ENCODE data around the gene PLXNB2.
"Not testable (repeated sequence)": the region's sequence is repeated elsewhere in the genome, so short reads cannot be mapped to it uniquely, and the experiment has no call there.

The PLXNB2 gene

DNA sequence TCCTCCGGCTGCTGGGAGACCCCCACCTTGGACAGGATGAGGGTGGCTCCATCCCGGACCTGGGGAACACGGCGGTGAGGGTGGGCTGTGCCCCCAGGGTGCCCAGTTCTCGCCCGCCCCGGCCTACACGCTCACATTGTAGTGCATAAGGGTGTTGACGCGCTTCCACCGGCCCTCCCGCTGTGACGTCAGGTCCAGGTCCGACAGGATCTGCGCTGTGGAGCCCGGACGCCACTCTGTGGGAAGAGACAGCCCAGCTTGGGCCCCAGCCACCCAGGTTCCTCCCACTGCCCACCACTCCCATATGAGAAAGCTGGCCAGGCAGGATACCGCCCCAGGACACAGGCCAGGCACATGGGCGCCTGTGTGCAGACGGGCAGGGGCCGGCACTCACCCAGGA is 29.0 kb downstream of the PLXNB2 start:
- FAIRE-seq, result no peak

DNA sequence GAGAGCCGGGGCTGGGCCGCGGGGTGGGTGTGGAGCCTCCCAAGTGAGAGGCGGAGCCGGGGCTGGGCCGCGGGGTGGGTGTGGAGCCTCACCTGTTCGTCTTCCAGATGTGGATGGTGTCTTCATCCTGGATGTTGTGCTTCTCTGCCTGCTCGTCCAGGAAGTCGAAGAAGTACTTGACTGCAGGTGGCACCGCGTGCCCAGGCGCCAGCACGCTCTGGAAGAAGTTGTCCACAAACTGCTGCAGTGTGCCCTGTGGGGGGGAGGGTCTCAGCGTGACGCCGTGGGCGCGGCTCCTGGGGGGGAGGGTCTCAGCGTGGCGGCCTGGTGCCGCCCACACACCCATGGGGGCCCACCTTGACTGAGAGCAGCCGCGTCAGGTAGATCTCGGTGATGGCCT is 29.7 kb downstream of the PLXNB2 start:
- no peak for FAIRE-seq

DNA sequence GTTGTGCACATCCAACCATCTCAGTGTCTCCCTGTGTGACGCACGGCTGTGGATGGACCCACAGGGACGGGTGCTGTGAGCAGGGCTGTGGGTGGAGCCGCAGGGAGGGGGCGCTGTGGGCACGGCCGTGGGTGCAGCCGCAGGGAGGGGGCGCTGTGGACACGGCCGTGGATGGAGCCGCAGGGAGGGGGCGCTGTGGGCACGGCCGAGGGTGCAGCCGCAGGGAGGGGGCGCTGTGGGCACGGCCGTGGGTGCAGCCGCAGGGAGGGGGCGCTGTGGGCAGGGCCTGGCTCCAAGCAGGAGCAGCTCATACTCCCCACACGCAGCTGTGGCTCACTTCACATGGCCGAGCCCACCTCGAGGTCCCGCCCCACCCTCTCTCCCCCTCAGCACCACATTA is 31.3 kb downstream of the PLXNB2 start:
- FAIRE-seq, result no peak

DNA sequence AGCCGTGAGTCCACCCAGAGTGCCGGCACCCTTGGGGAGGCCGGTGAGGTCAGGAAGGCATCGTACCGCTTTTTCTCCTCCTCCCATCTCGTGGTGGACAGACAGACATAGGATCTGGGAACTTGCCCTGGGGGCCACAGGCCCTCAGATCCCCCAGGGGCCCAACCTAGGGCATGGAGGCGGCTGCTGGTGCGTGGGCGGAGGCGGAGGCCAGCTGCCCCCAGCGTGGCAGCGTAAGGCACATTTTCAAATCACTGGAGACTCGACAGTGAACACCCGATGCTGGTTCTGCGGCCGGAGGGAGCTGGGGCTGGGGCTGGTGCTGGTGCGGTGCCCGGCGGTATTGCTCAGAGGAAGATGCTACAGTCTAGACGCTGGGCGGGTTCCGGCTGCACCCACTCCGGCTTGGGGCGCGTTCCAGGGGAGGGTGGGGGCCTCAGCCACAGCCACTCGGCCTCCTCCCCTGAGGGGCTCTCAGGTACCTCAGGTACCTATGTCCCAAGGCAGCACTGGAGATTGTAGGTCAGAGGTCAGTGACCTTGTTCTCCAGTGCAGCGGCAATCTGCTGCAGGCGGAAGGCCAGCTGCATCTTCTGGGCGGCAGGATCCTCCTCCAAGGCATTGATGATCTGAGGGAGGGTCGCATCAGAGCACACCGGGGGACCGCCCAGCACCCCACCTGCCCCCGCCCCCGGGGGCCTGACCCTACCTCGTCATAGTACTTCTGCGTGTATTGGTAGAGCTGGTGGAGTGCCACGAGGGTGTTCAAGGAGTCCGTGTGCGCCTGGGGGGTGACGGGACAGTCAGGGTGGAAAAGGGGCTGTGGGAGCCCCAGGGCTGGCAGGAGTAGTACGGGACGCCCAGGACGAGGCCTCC is 32.0 kb downstream of the PLXNB2 start:
- no peak for FAIRE-seq

DNA sequence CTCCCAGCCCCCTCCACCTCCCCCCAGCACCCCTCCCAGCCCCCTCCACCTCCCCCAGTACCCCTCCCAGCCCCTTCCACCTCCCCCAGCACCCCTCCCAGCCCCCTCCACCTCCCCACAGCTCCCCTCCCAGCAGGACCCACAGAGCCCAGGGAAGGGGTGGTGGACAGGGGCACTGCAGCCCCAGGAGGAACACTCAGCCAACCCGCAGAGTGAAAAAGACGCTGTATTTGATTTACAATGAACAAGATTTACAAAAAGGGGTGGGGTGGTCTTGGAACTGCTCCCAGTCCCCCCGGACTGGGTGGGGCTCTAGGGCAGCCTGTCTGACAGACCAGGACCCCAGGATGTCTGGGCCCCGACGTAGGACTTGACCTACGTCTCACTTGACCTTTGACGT is 32.7 kb downstream of the PLXNB2 start:
- no peak for FAIRE-seq

DNA sequence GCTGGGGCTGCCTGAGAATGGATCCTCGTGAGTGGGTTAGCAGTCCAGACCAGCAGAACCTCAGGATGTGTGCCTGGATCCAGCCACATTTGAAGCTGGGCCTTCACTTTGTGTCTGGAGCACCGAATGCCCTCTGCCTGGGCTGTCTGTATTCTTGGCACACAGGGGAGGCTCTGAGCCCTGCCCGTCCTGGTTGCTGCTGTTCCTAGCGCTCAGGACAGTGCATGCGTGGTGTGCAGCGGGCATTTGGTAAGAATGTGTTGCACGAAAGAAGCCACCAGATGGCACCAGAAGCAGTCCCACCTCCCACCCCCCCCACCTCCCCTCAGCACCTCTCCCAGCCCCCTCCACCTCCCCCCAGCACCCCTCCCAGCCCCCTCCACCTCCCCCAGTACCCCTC is 33.1 kb downstream of the PLXNB2 start:
- no peak for FAIRE-seq

DNA sequence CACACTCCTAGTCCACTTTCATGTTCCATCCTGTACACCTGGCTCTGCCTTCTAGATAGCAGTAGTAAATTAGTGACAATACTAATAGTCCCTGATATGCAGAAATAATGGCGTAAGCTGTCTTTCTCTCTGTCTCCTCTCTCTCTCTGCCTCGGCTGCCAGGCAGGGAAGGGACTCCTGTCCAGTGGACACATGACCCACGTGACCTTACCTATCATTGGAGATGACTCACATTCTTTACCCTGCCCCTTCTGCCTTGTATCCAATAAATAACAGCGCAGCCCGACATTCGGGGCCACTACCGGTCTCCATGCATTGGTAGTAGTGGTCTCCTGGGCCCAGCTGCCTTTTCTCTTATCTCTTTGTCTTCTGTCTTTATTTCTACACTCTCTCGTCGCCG is 33.7 kb downstream of the PLXNB2 start:
- not testable (repeated sequence) for FAIRE-seq

DNA sequence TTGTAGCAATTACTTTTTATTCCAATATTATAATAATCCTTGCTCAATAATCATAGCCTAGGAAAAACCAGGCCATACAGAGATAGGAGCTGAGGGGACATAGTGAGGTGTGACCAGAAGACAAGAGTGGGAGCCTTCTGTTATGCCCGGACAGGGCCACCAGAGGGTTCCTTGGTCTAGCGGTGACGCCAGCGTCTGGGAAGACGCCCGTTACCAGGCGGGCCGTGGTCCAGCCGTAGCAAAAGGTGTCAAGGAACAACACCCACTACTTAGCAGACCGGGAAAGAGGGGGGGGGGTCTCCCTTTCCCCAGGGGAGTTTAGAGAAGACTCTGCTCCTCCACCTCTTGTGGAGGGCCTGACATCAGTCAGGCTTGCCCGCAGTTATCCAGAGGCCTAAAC is 34.1 kb downstream of the PLXNB2 start:
- FAIRE-seq, result not testable (repeated sequence)

DNA sequence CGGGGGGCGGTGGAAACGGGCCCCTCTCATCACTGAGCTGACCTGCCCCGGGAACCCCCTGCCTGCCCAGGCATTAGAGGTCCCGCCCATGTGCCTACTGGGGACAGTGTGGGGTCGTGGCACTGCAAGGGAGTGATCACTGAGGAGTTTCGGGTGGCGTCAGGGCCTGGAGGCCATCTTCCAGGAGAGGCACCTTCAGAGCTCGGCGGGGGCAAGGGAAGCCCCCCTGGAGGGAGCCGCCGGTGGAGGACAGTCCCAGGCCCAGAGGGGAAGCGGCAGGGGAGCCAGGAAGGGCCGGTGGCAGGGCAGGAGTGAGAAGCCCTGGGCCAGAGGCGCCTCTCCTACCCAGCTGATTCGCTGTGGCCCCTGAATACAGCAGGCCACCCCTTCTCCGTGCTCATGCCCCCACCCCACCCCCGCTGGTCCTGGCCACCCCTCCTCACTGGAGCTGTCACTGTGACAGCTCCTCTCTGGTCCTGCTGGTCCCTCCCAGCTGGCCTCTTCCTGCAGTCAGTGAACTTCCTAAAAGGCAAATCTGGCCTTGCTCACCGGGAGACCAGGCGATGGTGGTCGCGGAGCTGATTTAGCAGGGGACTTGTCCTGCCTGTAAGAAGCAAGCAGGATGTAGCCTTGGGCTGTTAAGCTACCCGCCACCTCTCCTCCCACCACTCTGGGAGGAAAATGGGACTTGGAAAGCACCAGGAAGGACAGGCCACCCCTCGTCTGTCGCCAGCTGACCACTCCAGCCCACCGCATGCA is 35.2 kb downstream of the PLXNB2 start:
- no peak for FAIRE-seq

DNA sequence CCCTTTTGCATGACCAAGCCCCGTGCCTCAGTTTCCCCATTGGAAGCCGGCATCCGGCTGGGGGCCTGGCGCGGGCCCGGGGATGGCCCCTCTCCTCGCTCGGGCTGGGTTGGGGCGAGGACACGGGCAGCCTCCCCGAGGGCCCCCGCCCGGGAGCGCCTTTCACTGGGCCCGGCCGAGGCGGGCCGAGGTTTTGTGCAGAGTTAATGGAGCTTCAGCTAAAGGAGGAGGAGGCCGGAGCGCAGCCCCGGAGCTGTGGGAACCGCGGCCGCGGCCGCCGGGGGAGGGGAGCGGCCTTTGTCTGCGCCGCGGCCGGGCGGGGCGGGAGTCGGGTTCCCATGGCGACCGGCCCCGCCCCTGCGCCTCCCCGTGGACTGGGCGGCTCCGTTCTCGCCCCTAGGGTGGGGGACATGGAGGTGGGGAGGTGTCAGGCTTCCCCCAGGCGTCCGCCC is 35.9 kb downstream of the PLXNB2 start:
- FAIRE-seq, result no peak

DNA sequence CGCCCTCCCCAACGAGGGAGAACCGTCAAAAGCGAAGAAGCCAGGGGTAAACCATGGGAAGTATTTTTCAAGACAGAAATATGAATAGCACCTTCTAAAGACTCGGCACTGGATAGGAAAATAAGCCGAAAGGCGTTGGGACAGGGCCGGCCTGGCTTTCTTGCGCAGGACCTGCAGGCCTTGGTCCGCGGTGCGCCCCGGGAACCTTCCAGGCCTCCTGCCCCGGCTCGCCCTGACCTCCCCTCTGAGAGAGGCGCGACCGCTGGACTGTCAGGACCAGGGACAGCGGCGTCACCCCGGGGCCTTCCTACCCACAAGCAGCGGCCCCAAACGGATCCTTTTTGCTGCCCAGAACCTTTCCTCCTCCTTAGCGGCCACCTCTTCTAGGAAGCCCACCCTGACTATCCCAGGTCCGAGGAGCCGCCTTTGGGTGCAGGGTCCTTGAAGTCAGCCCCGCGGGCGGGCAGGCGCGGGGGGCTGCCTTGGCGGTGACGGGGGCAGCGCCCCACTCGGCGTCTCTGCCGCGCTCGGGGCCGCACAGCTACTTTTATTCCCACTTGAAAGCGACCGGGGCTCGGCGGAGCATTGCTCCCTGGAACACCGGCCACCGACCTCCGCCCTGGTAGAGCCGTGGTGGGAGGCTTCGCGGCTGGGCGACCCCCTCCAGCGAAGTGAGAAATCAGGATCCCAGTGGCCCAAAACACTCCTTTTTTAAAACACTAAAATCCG is 36.6 kb downstream of the PLXNB2 start:
- FAIRE-seq, result no peak

DNA sequence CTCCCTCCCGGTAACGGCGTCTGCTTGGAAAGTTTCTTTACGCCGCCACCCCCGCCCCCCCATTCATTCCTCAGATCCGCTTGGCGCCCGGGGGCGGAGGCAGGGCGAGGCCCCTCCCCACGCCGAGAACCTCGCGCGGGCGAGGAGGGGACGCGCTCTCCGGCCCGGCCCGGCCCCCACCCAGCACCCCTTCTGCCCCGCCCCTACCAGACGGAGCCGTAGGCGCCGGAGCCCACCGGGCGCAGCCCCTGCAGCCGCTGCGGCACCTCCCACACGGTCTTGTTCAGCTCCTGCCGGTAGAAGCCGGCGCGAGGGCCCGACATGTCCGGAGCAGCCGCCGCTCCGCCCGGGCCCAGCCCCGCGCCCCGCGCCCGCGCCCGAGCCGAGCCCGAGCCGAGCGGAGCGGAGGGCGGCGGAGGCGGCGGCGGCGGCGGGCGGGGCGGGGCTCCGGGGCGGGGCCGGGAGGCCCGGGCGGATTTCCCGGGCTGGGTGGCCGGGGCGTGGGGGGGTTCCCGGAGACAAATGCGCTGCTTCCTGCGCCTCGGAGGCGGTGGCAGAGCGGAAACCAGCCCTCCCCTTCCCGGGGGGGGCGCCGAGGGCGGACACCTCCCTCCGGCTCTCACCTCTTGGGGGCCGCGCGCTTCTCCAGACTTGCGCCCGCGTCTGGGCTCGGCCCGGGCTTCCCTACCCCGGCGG is 37.3 kb downstream of the PLXNB2 start, which contains the start of gene MAPK11:
Gene MAPK11 (minus strand): TSS at position 411 of the 696 bp plus-strand sequence. CDS start 88 bp downstream, at position 323.
- FAIRE-seq, result no peak

DNA sequence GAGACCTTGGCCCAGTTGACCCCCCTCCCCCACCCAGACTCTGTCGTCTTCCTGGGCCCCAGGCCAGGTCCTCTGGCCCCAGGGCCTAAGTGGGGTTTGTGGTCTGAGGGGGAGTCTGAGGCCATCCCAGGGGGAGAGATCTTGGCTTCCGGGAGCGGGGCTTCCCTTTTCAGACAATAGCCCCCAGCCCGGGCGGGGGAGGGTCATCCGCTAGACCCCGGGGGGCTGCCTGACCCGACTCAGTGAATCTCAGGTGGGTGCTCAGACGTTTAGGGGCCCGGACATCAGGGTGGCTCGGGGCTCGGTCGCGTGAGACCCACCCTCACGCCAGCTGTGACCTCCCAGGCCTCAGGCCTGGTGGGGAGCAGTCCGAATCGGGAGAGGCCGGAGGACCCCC is 37.9 kb downstream of the PLXNB2 start:
- no peak for FAIRE-seq

DNA sequence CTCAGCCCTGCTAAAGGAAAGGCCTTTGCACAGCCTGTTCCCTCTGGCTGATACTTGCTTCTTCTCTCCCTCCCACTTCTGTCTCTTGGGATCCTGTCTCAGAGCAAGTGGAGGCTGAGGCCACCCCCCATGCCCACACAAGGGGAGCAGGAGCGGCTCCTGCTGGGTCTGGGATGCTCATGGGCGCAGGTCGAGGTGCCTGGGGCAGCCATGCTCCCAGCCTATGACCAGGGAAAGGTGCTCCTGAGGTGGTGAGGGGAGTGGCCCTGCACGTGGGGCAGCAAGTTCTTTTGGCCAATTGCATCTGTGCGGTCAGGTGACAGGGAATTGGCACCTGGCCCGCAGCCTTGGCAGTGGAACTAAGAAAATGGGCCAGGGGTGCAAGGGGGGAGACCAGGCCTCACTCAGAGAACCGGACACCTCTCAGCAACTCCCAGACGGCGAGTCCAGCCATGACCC is 38.8 kb downstream of the PLXNB2 start:
- FAIRE-seq, result no peak

DNA sequence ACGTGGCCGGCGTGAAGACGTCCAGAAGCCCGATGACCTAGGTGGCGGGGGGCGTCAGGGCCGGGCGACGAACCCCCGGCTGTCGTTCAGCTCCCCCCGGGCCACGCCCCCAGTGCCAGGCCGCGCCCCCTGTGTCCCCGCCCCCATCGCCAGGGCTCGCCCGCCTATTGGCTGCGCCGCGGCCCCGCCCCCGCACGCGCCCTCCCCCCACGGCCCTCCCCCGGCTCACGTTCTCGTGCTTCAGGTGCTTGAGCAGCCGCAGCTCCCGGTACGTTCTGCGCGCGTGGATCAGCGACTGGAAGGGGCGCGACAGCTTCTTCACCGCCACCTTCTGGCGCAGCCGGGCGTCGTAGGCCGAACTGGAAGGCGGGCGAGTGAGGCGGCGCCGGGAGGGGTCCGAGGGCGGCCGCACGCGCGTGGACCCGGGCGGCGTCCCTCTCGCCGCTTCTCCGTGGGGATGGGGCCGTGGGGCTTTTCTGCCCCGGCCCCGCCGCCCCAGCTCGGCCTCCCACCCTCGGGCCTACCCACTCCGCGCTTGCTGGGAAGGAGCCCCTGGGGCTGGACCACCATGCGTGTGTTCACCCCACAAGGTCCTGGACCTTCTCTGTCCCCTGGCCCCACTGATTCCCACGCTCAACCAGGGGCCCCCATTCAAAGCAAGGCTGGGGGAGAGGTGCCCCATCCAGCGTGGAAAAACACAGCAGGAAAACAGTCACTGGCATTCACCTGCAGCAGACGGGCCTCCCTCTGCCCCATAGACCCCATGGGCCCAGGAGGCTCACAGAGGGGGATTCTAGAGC is 39.7 kb downstream of the PLXNB2 start:
- FAIRE-seq, result no peak

DNA sequence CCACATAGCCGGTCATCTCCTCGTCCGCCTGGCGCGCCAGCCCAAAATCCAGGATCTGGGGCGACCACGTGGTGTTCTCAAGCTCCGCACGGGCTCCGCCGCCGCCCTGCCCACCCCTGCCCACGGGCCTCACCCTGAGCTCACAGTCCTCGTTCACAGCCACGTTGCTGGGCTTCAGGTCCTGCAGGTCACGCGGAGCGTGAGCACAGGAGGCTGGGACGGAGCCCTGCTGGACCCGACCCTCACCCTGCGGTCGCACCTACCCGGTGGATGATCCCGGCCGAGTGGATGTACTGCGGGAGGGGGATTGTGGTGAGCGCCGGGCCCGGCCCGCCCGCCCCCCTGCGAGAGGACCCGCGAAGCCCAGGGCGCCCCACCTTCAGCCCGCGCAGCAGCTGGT is 40.5 kb downstream of the PLXNB2 start:
- FAIRE-seq, result no peak

DNA sequence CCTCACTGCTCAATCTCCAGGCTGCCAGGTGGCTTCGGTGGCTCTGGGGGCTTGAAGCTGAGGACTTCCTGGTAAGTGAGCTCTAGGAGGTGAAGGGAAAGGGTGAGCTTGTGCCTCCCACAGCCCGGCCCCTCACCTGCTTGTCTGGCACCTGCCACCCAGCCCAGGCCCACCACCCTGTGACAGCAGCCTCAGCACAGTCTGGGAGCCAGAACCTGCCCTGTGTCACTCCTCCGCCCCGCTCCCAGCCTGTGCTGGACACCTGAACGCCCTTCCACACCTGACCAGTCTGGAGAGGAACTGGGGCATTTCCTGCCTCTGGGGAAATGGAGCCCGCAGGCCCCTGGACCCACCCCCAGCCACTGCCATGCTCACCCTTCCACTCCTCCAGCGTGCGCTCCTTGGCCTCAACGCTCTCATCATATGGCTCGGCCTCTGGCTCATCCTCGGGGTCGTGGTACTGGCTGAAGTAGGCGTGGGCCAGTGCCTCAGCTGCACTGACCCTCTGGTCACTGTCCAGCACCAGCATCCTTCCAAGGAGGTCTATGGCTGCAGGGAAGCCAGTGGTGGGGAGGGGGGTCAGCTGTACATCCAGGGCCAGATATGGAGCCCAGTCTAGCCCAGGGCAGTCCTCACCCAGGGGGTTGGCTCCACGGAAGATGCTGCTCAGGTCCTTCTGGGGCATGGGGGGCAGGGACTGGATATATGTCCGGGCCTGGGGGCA is 42.3 kb downstream of the PLXNB2 start:
- no peak for FAIRE-seq

DNA sequence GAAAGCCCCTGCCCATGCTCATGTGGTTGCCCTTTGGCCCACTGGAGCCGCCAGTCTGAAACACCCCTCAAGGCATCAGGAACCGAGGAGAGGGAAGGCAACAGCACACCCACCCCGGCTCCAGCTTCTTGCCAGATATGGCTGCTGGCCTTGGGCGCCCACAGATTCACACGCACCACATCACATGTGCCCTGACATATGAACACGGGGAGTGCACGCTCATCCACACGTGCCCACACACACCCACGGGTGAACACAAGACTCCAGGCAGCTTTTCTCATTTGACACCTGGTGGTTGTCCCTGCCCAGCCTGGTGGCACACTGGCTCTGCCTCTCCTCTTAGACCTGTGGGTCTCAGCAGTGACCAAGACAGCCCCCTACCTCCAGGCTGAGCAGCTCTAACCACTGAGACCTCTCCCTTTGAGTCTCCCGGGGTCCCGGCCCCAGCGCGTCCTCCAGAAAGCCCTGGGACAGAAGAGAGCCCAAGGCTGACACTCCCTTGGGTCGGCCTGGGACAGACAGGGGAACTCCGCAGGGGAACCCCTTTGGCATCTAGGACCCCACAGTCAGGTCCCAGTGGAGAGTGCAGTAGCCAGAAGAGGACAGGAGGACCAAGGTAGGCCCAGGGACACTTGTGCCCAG is 43.2 kb downstream of the PLXNB2 start:
- FAIRE-seq, result no peak

DNA sequence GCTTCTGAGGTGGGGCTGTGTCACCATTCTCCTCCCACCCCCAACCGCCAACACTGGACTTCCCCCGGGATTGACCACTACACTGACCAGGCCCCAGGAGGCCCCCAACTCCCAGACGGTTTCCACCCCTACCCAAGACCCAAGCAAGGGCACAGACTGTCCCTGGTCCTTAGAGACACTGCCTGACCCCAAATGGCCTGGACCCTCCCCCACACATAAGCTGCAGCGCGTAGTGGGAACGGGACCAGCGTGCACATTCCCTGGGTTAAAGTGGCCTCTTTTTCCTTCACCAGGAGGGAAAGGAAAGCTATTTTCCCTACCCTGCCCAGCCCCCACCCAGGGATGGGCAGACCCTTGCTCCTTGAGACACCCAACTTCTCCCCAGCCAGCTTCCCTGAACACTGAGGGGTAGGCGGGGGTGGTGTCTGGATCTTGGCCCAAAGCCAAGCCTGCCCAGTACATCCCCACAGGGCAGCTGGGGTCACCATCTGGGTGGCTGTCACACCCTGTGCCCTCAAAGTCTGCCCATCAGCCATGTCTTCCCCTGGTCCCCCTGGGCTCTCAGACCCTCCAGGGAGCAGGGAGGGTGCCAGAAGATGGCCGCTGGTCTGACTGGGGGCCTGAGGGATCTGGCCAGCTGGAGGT is 44.4 kb downstream of the PLXNB2 start:
- no peak for FAIRE-seq

DNA sequence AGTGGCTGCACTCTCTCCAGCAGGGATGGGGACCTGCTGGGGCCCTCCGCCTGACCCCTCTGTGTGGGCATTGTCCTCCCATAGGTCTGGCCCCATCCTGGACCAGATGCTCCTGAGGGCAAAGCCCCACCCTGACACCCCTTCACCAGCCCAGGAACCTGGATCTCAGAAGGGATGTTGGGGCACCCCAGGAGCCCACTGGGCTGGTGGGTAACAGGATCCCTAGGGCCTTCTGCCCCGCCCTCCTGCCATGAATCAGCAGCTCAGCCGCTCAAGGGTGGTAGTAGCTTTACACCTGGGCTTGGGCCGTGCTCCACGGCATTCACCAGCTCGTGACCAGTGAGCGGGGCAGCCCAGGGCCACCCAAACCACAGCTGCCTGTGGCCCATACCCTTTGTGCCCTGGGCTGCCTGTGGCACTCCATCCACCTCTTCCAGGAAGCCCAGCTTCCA is 45.0 kb downstream of the PLXNB2 start:
- no peak for FAIRE-seq
